GM21526 (cell line): ENCODE data around the gene DET1.
"Not testable (repeated sequence)": the region's sequence is repeated elsewhere in the genome, so short reads cannot be mapped to it uniquely, and the experiment has no call there.

Experiments
- ATAC-seq: cut with Tn5 transposase; IDR thresholded peaks from one replicate; pipeline ENCODE4 v1.9.1; 2021; ENCODE audit warnings: moderate library complexity; ENCODE audit not compliant: unreplicated experiment, low FRiP score

DET1 gene

GRCh38 chr15:88469321-88469720 lies 77.2 kb downstream of the DET1 start:
- ATAC-seq = no peak

DNA sequence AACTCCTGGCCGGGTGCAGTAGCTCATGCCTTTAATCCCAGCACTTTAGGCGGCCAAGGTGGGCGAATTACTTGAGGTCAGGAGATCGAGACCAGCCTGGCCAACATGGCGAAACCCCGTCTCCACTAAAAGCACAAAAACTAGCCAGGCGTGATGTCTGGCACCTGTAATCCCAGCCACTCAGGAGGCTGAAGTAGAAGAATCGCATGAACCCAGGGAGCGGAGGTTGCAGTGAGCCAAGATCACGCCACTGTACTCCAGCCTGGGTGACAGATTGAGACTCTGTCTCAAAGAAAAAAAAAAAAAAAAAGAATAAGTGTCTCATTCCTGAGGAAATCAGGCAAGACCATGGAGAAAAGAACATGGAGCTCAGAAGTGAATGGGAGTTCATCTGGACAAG lies 77.8 kb downstream of the DET1 start:
- ATAC-seq = not testable (repeated sequence)

- ATAC-seq = peak; percentile 16
These were observed 78.4 kb downstream of the DET1 start for GRCh38 chr15:88467935-88468528.

DNA sequence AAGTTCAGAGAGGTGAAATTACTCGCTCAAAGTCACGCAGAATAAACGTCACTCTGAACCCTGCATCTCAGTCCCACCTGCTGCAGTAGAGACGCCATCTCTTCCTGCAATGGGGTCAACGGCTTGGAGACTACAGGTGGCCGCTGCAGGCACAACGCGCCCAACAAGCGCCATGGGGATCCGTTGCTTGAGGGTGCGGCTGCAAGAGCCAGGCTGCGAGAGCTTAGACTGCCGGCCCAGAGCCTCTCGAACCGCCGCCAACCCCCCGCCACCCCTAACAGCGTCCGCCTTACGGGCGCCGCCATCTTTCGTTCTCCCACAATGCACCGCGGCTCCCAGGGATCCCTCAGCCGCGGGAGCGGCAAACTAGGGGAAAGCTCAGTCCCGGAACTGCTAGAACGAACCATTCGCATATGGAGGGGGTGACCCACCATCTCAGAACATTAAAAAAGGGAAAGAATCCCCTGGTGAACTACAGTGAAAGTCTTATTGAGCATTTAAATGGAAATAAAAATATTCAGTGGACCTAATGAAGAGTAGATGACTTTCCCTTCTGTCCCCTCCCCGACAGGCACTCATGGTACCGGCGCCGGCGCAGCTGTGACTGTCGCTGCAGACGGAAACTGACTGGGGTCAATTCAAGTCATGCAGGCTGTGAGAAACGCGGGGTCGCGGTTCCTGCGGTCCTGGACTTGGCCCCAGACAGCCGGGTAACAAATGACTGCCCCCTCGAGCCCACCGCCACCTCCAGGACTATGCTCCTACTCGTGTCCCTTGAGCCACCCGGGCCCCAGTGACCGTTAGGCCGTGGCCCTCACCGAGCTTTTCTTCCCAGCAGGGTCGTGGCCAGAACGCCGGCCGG lies 79.2 kb downstream of the DET1 start, which contains the start of the genes MRPL46 and MRPS11:
MRPL46 (minus strand) TSS at position 316 of the 862 bp plus-strand sequence; CDS start at position 305, 11 bp downstream.
MRPS11 (plus strand) TSS at position 636 of the 862 bp plus-strand sequence; CDS start at position 646, 10 bp downstream.
- peak; percentile 83 for ATAC-seq

DNA sequence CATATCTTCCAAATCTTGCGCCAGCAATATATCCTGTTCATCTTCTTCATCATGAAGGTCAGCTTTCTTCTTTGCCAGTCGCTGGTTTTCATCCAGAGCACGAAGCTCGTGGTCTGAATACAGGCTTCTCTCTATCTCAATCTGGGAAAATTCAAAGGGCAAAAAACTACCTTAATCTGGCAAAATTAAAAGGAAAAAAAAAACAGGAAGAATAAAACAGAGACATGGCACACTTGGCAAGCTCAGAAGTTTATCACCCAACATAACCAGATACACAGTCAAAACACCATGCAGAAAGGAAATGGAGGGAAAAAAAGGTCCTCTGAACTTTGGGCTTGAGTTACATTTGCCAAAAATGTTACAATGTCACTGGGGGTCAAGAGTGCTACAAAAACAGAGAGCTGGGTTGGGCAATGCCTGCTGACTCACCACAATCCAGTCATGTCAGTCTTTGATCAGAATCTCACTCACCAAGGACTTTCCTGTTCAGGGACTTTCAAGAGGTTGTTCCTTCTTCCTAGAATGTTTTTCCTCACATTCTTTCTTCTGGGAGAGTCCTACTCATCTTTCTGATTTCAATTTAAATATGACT lies 80.8 kb downstream of the DET1 start:
- no peak for ATAC-seq

DNA sequence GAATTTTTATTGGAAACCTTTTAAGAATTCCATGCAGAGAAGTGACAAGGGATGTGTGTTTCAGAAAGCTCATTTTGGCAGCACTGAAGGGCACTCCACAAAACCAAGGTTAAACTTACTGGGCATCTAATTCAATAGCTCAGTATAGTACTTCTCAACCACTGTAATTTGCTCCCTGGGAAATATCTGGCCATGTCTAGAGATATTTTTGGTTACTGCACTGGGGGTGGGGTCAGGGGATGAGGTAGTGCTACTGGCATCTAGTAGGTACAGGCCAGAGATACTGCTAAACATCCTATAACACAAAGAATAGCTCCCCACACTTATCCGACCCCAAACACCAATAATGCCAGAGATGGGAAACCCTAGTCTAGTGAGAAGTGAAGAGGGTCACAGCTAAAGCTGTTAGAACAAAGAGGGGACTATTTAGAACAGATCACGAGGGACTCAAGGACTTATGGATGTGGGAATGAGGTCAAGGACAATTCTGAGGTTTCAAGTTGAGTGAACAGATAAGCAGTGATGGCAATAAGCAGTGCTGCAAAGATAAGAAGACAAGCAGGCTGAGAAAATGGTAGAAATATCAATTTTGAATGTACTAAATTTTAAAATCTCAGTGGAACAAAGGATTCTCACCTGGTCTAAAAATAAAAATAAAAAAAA lies 82.5 kb downstream of the DET1 start:
- ATAC-seq = no peak
